SK-N-MC (cell line): ENCODE measurements around the gene TLE4.

Source experiments
- DNase-seq: peaks from one replicate; pipeline ENCODE4 v3.0.0-alpha.2; 2011; ENCODE audit warnings: low read depth, low spot score
- H3K27ac ChIP-seq: fragments of 200-600 bp; sonication (generic); 2 replicates; pipeline ENCODE4 v1.5.1; 2016; ENCODE audit warnings: mixed run types
- H3K36me3 ChIP-seq: fragments of 200-600 bp; sonication (generic); 2 replicates; pipeline ENCODE4 v1.6.1; 2017; ENCODE audit warnings: antibody characterized with exemption, low read length, mixed read lengths; ENCODE audit not compliant: insufficient read depth
- H3K4me3 ChIP-seq: fragments of 200-600 bp; sonication (generic); 2 replicates; pipeline ENCODE4 v1.5.1; 2016
- H3K9ac ChIP-seq: fragments of 200-600 bp; sonication (generic); 2 replicates; pipeline ENCODE4 v1.8.0; 2017; ENCODE audit warnings: mixed run types, mixed read lengths; ENCODE audit not compliant: insufficient read length
- H3K9me3 ChIP-seq: fragments of 200-600 bp; sonication (generic); 2 replicates; pipeline ENCODE4 v1.6.1; 2017; ENCODE audit warnings: low read depth, mild to moderate bottlenecking, antibody characterized with exemption, low read length, moderate library complexity, mixed read lengths
- EZH2 ChIP-seq: fragments of 200-600 bp; sonication (generic); IDR thresholded peaks from one replicate; pipeline ENCODE4 v1.6.1; 2017; ENCODE audit warnings: antibody characterized with exemption
- FOXP2 ChIP-seq: optimal IDR thresholded peaks from 2 replicates; pipeline ENCODE3; 2011; ENCODE audit warnings: mild to moderate bottlenecking, moderate library complexity; ENCODE audit not compliant: insufficient read depth; ENCODE audit errors: extremely low read length, control extremely low read depth
- POLR2AphosphoS5 ChIP-seq: IDR thresholded peaks from 2 replicates; pipeline ENCODE4 v1.6.1; 2012; ENCODE audit warnings: mild to moderate bottlenecking, low read depth, low read length, borderline replicate concordance

TLE4 gene

GRCh38 chr9:79709743-79710674 is 138.2 kb downstream of the TLE4 start:
- no peaks in the 10 kb centered on the region for H3K36me3 ChIP-seq
- no peak overlapping the region for H3K9ac ChIP-seq
- H3K27ac ChIP-seq = no peak overlapping the region
- DNase-seq = no peak
- no peak overlapping the region for H3K4me3 ChIP-seq
- TF ChIP-seq POLR2AphosphoS5 = no peak
- no peak for TF ChIP-seq FOXP2
- TF ChIP-seq EZH2 = no peak
- H3K9me3 ChIP-seq = no peaks in the 10 kb centered on the region

GRCh38 chr9:79711874-79712273 is 140.1 kb downstream of the TLE4 start:
- no peaks in the 10 kb centered on the region for H3K36me3 ChIP-seq

GRCh38 chr9:79719021-79719420 is 147.3 kb downstream of the TLE4 start:
- Histone ChIP-seq H3K36me3 (no peaks in the 10 kb centered on the region), H3K27ac (no peak overlapping the region), H3K9ac (no peak overlapping the region), H3K9me3 (no peaks in the 10 kb centered on the region), H3K4me3 (no peak overlapping the region)
- DNase-seq = no peak
- TF ChIP-seq POLR2AphosphoS5 (no peak), EZH2 (no peak)

More at GRCh38 chr9:79711874-79712273, 140.1 kb downstream of the TLE4 start:
- no peak overlapping the region for H3K4me3 ChIP-seq
- TF ChIP-seq FOXP2 (no peak), EZH2 (no peak), POLR2AphosphoS5 (no peak)
- DNase-seq = no peak
- H3K27ac ChIP-seq = no peak overlapping the region
- H3K9me3 ChIP-seq = no peaks in the 10 kb centered on the region
- no peak overlapping the region for H3K9ac ChIP-seq

- no peak overlapping the region for H3K4me3 ChIP-seq
- TF ChIP-seq FOXP2 (no peak), POLR2AphosphoS5 (no peak), EZH2 (no peak)
- H3K9ac ChIP-seq = no peak overlapping the region
- no peak overlapping the region for H3K27ac ChIP-seq
- H3K9me3 ChIP-seq = no peaks in the 10 kb centered on the region
- DNase-seq = no peak
- H3K36me3 ChIP-seq = no peaks in the 10 kb centered on the region
Measured at GRCh38 chr9:79719989-79720388, 148.2 kb downstream of the TLE4 start.

- TF ChIP-seq EZH2 (no peak), FOXP2 (no peak), POLR2AphosphoS5 (no peak)
- no peaks in the 10 kb centered on the region for H3K36me3 ChIP-seq
- no peak overlapping the region for H3K9ac ChIP-seq
- H3K27ac ChIP-seq = no peak overlapping the region
- H3K4me3 ChIP-seq = no peak overlapping the region
- DNase-seq = no peak
- no peaks in the 10 kb centered on the region for H3K9me3 ChIP-seq
Measured at GRCh38 chr9:79731171-79731890, 159.6 kb downstream of the TLE4 start.

GRCh38 chr9:79735023-79735779 is 163.4 kb downstream of the TLE4 start:
- no peak overlapping the region for H3K9ac ChIP-seq
- no peak overlapping the region for H3K4me3 ChIP-seq
- DNase-seq = no peak
- TF ChIP-seq EZH2 (no peak), POLR2AphosphoS5 (no peak), FOXP2 (no peak)
- H3K27ac ChIP-seq = no peak overlapping the region
- H3K36me3 ChIP-seq = no peaks in the 10 kb centered on the region
- H3K9me3 ChIP-seq = no peaks in the 10 kb centered on the region

GRCh38 chr9:79736051-79736450 is 164.3 kb downstream of the TLE4 start:
- no peak overlapping the region for H3K27ac ChIP-seq
- no peak for DNase-seq
- H3K9ac ChIP-seq = no peak overlapping the region
- no peaks in the 10 kb centered on the region for H3K9me3 ChIP-seq
- TF ChIP-seq FOXP2 (no peak), POLR2AphosphoS5 (no peak), EZH2 (no peak)
- no peaks in the 10 kb centered on the region for H3K36me3 ChIP-seq
- no peak overlapping the region for H3K4me3 ChIP-seq

- Histone ChIP-seq H3K9me3 (no peaks in the 10 kb centered on the region), H3K9ac (no peak overlapping the region), H3K36me3 (no peaks in the 10 kb centered on the region), H3K4me3 (no peak overlapping the region), H3K27ac (no peak overlapping the region)
- TF ChIP-seq POLR2AphosphoS5 (no peak), FOXP2 (no peak), EZH2 (no peak)
- no peak for DNase-seq
Measured at GRCh38 chr9:79741381-79741780, 169.6 kb downstream of the TLE4 start.
